Measurements from ENCODE around the gene ACAP3.

ACAP3 gene

GRCh38 chr1:1287288-1288110, 20.2 kb downstream of the ACAP3 start:
- DNase-seq (ENCODE audit: low read depth), result no peak
- no peak overlapping the region for H3K4me3 ChIP-seq (ENCODE audit: low read depth, low read length)
- TF ChIP-seq, protein P1, sequence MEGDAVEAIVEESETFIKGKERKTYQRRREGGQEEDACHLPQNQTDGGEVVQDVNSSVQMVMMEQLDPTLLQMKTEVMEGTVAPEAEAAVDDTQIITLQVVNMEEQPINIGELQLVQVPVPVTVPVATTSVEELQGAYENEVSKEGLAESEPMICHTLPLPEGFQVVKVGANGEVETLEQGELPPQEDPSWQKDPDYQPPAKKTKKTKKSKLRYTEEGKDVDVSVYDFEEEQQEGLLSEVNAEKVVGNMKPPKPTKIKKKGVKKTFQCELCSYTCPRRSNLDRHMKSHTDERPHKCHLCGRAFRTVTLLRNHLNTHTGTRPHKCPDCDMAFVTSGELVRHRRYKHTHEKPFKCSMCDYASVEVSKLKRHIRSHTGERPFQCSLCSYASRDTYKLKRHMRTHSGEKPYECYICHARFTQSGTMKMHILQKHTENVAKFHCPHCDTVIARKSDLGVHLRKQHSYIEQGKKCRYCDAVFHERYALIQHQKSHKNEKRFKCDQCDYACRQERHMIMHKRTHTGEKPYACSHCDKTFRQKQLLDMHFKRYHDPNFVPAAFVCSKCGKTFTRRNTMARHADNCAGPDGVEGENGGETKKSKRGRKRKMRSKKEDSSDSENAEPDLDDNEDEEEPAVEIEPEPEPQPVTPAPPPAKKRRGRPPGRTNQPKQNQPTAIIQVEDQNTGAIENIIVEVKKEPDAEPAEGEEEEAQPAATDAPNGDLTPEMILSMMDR (IDR thresholded peaks at IDR 0.05; ENCODE audit: control insufficient read depth, extremely low read depth, insufficient read depth), result no peak

DNA sequence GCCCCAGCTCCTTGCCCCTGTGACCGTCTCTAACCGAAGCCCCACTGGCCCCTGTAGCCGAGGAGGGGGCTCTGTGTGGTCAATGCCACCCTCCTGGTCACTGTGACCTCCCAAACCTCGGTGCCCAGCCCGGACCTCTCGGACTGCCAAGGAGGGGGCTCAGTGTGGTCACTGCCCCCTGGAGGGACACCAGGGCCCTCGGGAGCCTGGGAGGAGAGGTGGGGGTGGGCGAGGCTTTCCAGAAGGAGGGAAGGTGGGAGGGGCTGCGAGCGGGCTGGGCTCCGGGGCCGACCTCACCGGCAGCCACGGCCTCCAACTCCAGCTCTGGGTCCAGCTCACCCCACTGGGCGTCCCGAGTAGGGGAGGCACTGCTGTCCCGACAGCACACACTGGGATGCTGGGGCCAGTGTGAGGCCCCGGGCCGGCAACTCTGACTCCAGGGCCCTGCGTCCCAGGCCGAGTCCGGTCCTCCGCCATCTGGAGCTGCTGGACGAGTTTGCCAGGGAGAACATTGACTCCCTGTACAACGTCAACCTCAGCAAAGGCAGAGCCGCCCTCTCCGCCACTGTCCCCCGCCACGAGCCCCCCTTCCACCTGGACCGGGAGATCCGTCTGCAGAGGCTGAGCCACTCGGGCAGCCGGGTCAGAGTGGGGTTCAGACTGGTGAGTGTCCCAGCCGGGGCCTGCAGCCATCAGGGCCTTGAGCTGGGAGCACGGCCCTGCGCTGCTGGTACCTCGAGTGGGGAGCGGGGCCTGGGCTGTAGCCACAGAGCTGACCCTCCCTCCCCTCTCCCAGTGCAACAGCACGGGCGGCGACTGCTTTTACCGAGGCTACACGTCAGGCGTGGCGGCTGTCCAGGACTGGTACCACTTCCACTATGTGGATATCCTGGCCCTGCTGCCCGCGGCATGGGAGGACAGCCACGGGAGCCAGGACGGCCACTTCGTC, 21.1 kb downstream of the ACAP3 start:
- DNase-seq (ENCODE audit: low read depth), result no peak
- H3K4me3 ChIP-seq (ENCODE audit: low read depth, low read length), result no peak overlapping the region
- TF ChIP-seq, protein P1 (IDR thresholded peaks at IDR 0.05; ENCODE audit: control insufficient read depth, extremely low read depth, insufficient read depth), result no peak

- DNase-seq (ENCODE audit: low read depth), result no peak
- H3K4me3 ChIP-seq (ENCODE audit: low read depth, low read length), result no peak overlapping the region
- TF ChIP-seq, protein P1 (IDR thresholded peaks at IDR 0.05; ENCODE audit: control insufficient read depth, extremely low read depth, insufficient read depth), result no peak
Observed at GRCh38 chr1:1285611-1286311, 22.0 kb downstream of the ACAP3 start.

GRCh38 chr1:1285102-1285571, 22.6 kb downstream of the ACAP3 start:
- TF ChIP-seq, protein P1 (IDR thresholded peaks at IDR 0.05; ENCODE audit: control insufficient read depth, extremely low read depth, insufficient read depth), result no peak
- no peak for DNase-seq (ENCODE audit: low read depth)
- no peak overlapping the region for H3K4me3 ChIP-seq (ENCODE audit: low read depth, low read length)

GRCh38 chr1:1284221-1285101, 23.3 kb downstream of the ACAP3 start:
- no peak overlapping the region for H3K4me3 ChIP-seq (ENCODE audit: low read depth, low read length)
- TF ChIP-seq, protein P1 (IDR thresholded peaks at IDR 0.05; ENCODE audit: control insufficient read depth, extremely low read depth, insufficient read depth), result no peak
- DNase-seq (ENCODE audit: low read depth), result no peak

DNA sequence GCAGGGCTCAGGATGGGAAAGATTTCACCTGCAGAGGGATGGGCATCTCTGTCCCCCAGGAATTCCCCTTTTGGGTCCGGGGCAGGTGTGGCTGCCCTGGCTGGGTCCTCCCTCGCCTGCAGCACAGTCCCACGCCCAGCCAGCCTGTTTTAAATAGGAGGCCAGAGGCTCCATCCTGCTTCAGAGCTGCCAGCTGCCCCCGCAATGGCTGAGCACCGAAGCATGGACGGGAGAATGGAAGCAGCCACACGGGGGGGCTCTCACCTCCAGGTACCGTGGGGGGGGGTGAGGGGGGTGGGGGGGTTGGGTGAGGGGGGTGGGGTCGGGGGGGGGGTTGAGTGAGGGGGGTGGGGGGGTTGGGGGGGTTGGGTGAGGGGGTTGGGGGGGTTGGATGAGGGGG, 23.9 kb downstream of the ACAP3 start:
- TF ChIP-seq, protein P1 (IDR thresholded peaks at IDR 0.05; ENCODE audit: control insufficient read depth, extremely low read depth, insufficient read depth), result no peak
- DNase-seq (ENCODE audit: low read depth), result no peak
- H3K4me3 ChIP-seq (ENCODE audit: low read depth, low read length), result no peak overlapping the region
